ENCODE data around the gene NUF2.

The NUF2 gene

DNA sequence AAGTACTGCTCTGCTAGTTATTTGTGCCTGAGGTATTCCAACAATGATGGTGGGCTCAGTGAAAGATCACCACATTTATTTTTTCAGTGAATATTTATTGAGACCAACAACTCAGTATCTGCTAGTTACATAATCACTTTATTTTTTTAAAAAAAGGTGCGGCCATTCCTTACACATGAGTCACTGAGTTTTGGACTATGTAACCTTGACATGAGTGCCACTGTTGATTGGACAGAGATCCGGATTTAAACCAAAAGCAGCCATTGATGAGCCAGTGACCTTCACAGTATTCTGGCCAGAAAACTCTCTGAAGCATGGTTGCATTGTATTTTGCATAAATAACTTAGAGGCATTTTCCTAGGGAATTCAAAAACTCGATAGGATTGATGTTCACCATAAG is 79.5 kb downstream of the NUF2 start:
- DNase-seq (ENCODE audit: low read depth) = no peak

Data from EH (cell line).